ENCODE results near the gene AGFG1. TPM values are rescaled to one million over a fixed set of nuclear protein-coding genes. Genes with fewer than 3 reads are reported as not detected.

The AGFG1 gene
- total RNA-seq, 1 experiment from 2014 or later, result 100 TPM

DNA sequence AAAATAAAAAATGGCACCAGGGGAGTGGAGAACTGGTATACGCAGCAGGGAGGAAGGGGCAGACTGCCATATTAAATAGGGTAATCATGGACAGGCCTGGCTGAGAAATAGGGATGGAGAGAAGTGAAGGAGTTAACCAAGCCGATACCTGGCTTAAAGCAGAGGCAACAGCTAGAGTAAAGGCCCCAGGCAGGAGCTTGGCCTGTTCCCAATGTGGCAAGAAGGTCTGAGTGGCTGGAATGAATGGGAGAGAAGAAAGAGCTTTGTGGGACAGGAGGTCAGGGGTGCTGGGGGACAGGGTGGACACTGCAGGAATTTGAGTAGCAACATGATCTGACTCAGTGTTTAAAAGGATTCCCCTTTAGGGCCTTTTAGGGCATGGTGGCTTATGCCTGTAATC is 15.9 kb upstream of the AGFG1 start:
- H3K36me3 ChIP-seq, result no peaks in the 10 kb centered on the region
- no peaks in the 10 kb centered on the region for H3K27me3 ChIP-seq
- no peaks in the 10 kb centered on the region for H3K9me3 ChIP-seq
- no peak overlapping the region for H3K4me3 ChIP-seq
- no peak for DNase-seq

DNA sequence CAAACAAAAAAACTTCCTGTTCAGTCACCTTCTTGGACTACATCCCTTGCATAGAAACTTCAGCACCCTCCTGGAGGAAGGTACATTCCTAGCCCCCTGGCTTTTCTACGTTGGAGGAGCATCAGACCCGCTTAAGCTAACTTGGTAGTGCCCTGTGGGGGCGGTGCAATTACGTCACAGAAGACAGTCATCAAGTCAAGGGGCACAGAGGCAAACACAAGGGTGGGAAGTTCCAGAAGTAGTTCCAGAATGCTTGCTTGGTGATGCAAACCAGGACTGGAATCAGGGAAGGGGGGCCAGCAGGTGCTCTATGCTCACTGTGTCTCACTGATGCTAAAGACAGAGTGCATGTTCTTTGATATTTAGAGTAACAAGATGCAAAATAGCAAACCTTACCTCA is 15.2 kb upstream of the AGFG1 start:
- Histone ChIP-seq H3K27me3 (no peaks in the 10 kb centered on the region), H3K36me3 (no peaks in the 10 kb centered on the region), H3K9me3 (no peaks in the 10 kb centered on the region), H3K4me3 (no peak overlapping the region)
- DNase-seq, result no peak

DNA sequence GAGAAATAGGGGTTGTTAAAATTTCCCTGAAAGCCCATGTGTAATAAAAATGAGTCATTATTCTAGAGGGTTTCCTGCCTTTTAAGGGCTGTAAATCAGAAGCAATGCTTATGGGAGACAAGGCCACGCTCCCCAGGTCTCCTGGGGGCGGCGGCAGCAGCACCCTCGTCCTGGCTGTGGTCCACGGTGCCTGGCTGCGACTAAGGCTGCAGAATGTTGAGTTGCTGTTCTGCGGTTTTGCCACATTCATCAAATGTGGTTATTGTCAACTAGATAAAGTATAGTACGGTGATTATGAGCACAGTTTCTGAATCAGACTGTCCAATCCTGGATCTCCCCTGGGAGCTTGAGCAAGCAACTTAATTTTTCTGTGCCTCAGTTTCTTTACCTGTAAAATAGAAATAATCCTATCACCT is 11.9 kb upstream of the AGFG1 start:
- H3K9me3 ChIP-seq, result no peaks in the 10 kb centered on the region
- peak; percentile 72 for DNase-seq
- H3K4me3 ChIP-seq, result no peak overlapping the region
- no peaks in the 10 kb centered on the region for H3K36me3 ChIP-seq
- H3K27me3 ChIP-seq, result no peaks in the 10 kb centered on the region

DNA sequence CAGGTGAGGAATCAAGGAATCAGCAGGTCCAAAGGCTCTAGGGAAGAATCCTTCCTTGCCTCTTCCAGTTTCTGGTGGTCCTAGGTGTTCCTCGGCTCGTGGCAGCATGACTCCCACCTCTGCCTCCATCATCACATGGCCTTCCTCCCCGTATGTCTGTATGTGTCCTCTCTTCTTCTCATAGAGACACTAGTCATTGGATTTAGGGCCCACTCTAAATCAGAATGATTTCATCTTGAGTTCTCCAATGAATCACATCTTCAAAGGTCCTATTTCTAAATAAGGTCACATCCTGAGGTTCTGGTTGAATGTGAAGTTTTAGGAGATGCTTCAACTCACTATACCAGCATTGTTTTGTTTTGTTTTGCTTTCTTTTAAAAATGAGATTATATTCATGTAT is 11.1 kb upstream of the AGFG1 start:
- Histone ChIP-seq H3K27me3 (no peaks in the 10 kb centered on the region), H3K4me3 (no peak overlapping the region), H3K9me3 (no peaks in the 10 kb centered on the region), H3K36me3 (no peaks in the 10 kb centered on the region)
- DNase-seq, result no peak

DNA sequence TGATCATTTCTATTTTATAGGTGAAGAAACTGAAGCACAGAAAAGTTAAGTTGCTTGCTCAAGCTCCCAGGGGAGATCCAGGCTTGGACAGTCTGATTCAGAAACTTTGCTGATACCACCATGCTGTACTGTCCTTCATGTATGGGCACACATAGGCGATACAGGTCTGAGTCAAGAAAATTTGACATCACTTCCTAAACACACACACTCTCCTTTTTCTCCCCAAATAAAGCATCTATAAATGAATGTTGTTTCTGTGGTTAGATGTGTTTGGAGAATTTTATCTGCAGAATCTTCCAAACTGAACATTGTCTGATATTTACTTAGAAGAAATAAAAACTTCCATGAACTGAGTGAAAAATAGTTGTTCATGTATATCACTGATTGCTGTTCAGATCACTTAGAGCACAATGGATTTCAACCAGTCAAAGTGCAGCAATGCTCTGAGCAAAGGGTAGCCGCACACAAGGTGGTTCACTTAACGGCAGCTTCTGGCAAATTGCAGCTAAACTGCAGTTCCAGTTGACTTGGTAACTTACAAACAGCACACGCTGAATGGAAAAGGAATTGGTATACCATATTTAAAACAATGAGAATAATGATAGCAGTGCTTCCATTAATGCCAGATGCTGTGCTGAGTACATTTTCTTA is 10.0 kb upstream of the AGFG1 start:
- H3K36me3 ChIP-seq, result no peaks in the 10 kb centered on the region
- H3K9me3 ChIP-seq, result no peaks in the 10 kb centered on the region
- no peaks in the 10 kb centered on the region for H3K27me3 ChIP-seq
- DNase-seq, result no peak
- no peak overlapping the region for H3K4me3 ChIP-seq

DNA sequence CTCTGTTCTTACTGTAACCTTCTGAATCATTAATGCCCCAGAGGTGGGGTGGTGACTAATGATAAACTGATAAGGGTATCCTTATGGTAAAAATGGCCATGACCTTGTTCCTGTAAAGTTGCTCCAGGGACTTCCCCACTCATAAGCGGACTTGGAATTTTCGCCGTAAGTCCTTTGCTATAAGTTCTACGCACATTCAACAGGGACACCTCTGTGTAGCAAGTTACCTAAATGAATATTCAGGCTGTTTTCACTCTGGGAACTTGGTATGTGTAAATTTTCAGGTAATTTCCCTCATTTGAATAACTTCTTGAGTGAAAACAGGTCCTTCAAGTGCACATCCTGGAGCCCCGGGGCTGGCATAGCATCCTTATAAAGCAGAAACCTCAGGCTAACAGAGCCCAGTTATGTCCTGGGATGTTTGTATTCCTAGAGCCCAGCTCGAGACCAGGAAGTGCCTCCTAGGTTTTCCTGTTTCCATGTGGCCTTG is 9.4 kb upstream of the AGFG1 start:
- no peaks in the 10 kb centered on the region for H3K27me3 ChIP-seq
- DNase-seq, result no peak
- no peaks in the 10 kb centered on the region for H3K9me3 ChIP-seq
- no peak overlapping the region for H3K4me3 ChIP-seq
- no peaks in the 10 kb centered on the region for H3K36me3 ChIP-seq

DNA sequence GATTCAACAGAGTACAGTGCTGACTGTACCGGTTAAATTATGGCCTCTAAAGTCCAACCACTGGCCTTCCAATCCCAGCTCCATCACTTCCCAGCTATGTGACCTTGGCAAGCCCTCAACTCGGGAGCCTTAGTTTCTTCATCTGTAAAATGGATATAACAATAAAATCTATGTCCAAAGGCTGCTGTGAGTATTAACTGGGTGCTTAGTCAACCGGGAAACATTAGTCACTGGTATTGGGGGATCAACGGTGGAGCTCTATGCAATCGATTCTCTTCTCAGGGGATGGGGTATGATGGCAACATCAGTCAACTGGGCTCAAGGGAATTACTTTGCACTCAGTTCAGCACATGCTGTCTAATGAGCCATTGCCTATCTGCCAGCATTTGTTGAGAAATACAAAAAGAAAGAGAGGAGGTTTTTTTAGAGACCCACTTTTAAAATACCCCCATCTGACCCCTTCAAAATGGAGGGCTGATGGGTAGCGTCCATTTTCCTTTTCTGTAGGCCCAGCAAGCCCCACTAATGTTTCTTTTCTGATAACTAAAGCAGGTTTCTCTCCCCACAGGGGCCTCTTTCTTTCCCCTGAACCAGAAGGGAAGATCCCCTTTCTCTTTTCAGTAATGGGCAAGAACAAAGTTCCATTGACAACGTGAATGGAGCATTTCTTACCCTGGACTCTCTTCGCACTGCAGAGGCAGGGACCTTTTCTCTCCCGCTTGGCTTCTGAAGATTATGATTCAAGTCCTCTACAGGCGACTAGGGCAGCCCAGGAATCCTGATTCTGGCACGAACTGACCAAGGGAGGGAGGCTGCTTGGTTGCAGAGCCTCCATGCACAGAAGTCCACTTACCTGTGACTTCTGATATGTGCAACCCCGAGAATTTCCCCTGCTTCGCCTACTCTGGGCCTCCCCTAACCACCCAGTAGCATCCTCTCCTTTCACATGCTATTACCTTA is 8.7 kb upstream of the AGFG1 start:
- no peak for DNase-seq
- H3K27me3 ChIP-seq, result no peaks in the 10 kb centered on the region
- no peak overlapping the region for H3K4me3 ChIP-seq
- H3K9me3 ChIP-seq, result no peaks in the 10 kb centered on the region
- H3K36me3 ChIP-seq, result no peaks in the 10 kb centered on the region

DNA sequence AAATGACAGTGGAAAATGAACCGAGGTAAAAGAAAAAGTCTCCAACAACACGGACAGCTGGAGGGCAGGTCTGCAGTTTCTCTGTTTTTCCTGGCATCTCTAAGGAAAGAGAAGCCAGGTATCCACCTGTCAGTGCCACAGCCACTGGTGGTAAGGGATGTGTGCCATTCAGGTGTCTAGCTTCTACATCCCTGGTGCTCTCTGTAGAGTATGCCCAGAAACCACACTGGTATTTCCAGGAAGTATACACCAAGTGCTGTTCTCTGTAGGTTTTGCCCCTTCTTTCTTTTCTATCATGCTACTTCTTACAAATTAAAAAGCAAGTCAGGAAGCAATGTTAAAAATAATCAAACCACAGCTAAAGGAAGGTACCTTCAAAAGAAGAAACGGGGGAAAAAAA is 7.6 kb upstream of the AGFG1 start:
- DNase-seq, result no peak
- Histone ChIP-seq H3K27me3 (no peaks in the 10 kb centered on the region), H3K9me3 (no peaks in the 10 kb centered on the region), H3K36me3 (no peaks in the 10 kb centered on the region), H3K4me3 (no peak overlapping the region)

DNA sequence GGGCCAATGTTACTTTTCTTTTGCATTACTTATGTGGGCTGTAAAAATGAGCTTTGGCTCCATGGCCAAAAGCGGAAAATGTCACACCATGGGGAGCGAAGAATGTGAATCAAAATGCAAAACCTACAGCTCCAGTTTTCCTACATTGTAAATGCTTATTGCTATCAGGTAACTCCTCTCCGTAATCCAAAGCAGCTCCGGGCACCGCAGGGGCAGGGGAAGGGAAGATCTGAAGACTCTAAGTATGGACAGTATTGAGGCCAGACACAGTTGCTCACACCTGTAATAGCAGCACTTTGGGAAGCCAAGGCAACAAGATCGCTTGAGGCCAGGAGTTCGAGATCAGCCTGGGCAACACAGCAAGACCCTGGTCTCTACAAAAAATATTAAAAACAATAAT is 7.1 kb upstream of the AGFG1 start:
- Histone ChIP-seq H3K4me3 (no peak overlapping the region), H3K27me3 (no peaks in the 10 kb centered on the region), H3K36me3 (no peaks in the 10 kb centered on the region), H3K9me3 (no peaks in the 10 kb centered on the region)
- no peak for DNase-seq

DNA sequence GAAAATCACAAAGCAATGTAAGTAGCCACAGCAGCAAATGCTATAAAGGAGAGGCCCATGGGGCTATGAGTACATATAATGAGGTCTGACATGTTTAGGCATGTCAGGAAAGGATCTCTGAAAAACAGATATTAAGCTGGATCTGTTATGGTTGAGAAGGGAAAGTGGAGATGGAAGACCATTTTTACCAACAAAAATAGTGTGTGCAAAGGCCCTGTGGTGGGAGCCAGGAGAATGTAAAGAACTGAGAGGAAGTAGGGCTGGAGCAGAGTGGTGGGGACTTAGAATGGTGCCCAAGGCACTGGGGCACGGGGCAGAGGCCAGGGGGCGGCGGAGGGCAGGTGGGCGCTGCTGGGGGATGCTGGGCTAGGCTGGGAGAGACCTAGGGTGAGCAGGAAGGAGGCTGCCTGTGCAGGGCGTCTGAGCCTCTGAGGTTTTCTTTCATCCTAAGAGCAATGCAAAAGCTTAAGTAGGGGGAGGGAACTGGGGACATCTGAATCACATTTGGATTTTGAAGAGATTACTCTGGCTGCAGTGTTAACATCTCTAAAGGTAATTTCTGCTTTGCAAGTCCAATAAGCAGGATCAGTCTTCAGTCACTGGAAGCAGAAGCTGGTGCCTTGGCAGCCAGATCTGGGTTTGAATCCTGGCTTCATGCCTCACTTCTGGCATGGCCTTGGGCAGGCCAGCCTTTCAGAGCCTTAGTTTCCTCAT is 4.9 kb upstream of the AGFG1 start:
- no peak overlapping the region for H3K4me3 ChIP-seq
- DNase-seq, result no peak
- no peaks in the 10 kb centered on the region for H3K27me3 ChIP-seq
- no peaks in the 10 kb centered on the region for H3K9me3 ChIP-seq
- H3K36me3 ChIP-seq, result no peaks in the 10 kb centered on the region

DNA sequence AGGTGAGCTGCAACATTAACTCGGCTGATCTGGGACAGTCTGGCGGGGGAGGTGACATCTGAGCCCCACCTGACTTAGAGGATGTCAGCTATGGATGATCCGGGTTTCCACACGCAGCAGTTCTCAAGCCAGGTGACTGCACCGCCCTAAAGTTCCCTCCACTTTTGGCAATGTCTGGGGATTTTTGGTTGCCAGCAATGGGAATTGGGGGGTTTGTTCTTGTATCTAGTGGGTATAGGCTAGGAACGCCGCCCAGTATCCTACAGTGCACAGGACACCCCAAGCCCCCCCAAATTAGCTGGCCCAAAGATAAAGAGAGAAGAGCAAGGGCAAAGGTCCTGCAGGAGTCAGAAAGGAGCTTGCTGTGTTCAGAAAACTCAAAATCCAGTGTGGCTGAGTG is 544 bp upstream of the AGFG1 start:
- Histone ChIP-seq H3K36me3 (no peaks in the 10 kb centered on the region; the same call in 1 of the 2 replicates), H3K27me3 (no peaks in the 10 kb centered on the region), H3K9me3 (no peaks in the 10 kb centered on the region), H3K4me3 (peak overlapping the region; percentile 71)
- no peak for DNase-seq

DNA sequence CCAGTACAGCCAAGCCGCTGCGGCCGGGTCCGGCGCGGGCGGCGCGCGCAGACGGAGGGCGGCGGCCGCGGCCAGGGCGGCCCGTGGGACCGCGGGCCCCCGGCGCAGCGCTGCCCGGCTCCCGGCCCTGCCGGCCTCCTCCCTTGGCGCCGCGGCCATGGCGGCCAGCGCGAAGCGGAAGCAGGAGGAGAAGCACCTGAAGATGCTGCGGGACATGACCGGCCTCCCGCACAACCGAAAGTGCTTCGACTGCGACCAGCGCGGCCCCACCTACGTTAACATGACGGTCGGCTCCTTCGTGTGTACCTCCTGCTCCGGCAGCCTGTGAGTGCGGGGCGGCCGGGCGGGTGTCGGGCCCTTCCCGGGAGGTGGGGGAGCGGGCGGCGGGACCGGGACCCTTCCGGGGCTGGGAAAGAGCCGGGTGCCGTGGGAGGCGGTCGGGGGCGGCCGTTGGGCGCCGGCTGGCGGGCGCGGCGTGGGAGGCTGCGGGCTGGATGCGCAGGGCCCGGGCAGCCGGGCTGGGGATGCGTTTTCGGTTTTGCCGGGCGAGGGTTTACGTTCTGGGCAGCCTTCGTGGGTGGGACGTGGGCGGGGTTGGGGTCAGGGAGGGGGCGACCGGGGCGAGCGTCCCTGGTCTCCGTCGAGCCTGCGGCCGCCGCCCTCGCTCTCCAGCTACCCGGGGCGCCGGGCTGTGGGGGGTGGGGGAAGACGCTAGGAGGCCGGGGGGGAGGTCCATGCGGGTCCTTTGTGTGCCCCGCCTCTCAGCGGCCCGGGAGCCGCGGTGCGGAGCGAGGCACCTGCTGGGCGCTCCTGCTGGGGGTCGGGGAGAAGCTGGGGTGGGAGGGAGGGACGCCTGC is 537 bp downstream of the AGFG1 start:
- no peaks in the 10 kb centered on the region; the same call in 1 of the 2 replicates for H3K36me3 ChIP-seq
- peak overlapping the region; percentile 71 for H3K4me3 ChIP-seq
- peak; percentile 57 for DNase-seq
- no peaks in the 10 kb centered on the region for H3K9me3 ChIP-seq
- H3K27me3 ChIP-seq, result no peaks in the 10 kb centered on the region

DNA sequence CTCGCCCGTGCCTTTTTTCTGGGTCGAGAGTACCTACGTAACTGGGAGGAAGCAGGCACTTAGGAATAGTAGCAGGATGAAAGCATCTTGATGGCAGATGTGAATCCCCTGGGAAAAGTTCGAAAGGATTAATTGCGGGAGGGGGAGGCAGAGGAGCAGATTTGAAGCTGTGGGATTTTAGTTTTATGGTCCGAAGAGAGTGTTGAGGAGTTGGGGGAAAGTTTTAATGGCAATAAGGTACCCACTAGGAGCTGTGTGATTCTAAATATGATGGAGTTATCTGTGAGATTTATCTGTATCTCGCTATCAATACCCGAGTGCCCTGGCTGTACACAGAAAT is 1.1 kb downstream of the AGFG1 start:
- H3K36me3 ChIP-seq, result no peaks in the 10 kb centered on the region; the same call in 1 of the 2 replicates
- peak overlapping the region; percentile 71 for H3K4me3 ChIP-seq
- H3K9me3 ChIP-seq, result no peaks in the 10 kb centered on the region
- DNase-seq, result no peak
- no peaks in the 10 kb centered on the region for H3K27me3 ChIP-seq

DNA sequence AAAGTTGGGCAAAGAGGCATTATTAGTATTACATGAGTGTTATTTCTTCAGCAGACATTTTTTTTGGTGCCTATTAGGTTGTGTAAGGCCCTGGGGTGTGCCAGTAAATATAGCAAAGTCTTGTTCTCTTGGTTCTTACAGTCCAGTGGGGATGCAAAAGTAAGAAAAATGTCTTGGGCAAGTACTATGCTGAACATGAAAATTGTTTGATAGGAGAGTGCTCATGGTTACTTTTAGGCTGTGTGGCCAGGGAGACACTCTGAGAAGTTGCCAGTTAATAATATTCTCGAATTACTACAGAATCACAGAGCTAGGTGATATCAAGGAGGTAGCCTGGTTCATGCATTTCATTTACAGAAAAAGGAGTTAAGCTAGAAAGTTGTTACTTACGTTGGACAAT is 1.9 kb downstream of the AGFG1 start:
- H3K4me3 ChIP-seq, result peak overlapping the region; percentile 71
- DNase-seq, result no peak
- no peaks in the 10 kb centered on the region for H3K9me3 ChIP-seq
- no peaks in the 10 kb centered on the region for H3K27me3 ChIP-seq
- peaks cover 3% of the 10 kb centered on the region; the same call in 1 of the 2 replicates for H3K36me3 ChIP-seq

DNA sequence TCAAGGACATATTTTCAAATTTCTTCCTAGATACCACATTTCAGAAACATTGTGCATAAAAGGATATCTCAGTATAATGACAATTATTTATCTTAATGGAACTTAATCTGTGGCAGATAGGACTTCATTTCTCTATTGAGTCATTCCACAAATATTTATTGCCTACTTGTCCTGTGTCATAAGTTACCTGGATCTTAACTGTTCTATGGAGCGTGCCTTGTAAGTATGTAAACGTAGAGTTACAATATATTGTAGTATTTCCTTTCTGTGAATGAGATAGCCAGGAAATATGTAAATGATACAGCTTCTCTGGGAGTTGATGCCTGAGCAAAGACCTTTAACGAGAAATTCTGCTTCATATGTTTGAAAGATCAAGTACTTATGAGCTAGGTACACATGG is 2.5 kb downstream of the AGFG1 start:
- no peak for DNase-seq
- Histone ChIP-seq H3K9me3 (no peaks in the 10 kb centered on the region), H3K27me3 (no peaks in the 10 kb centered on the region), H3K36me3 (peaks cover 3% of the 10 kb centered on the region; the same call in 1 of the 2 replicates), H3K4me3 (peak overlapping the region; percentile 71)

DNA sequence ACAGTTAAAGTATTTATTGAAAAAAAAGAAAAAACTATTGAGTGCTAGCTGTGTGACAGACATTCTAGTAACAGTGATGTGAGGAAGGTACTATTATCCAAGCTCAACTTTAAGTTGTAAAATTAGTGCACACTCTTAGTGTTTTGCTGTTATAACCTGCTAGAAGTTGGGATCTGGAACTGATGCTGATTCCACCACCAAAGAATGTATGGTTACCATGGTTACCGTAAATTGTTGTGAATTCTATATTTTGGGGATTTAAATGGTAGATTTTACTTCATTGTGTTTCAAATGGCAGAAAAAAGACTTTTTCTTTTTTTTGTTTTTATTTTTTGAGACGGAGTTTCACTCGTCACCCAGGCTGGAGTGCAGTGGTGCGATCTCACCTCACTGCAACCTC is 5.3 kb downstream of the AGFG1 start:
- no peak for DNase-seq
- Histone ChIP-seq H3K9me3 (no peaks in the 10 kb centered on the region), H3K27me3 (no peaks in the 10 kb centered on the region), H3K36me3 (peaks cover 10% of the 10 kb centered on the region), H3K4me3 (no peak overlapping the region)

Data from MG63 (cell line).